Muscle layer of colon (tissue), 2 donors: ENCODE measurements around the gene TNKS2.

Experiments
- H3K27ac ChIP-seq: one replicate; pipeline ENCODE4 v1.7.0; 2013; ENCODE audit warnings: low read depth, mild to moderate bottlenecking, low read length, moderate library complexity
- H3K27me3 ChIP-seq, 2 donors: one replicate each; pipeline ENCODE4 v1.7.0; 2013; ENCODE audit warnings: low read length in 2 of 2, mild to moderate bottlenecking in 2 of 2; ENCODE audit not compliant: insufficient read depth in 2 of 2, control insufficient read depth in 1 of 2
- H3K36me3 ChIP-seq: one replicate; pipeline ENCODE4 v1.7.0; 2013; ENCODE audit warnings: mild to moderate bottlenecking, low read length; ENCODE audit not compliant: insufficient read depth
- H3K4me1 ChIP-seq: one replicate; pipeline ENCODE4 v1.7.0; 2013; ENCODE audit warnings: mild to moderate bottlenecking, low read length; ENCODE audit not compliant: insufficient read depth
- H3K4me3 ChIP-seq, 2 donors: one replicate each; pipeline ENCODE4 v1.7.0; 2013; ENCODE audit warnings: low read length in 2 of 2, low read depth in 1 of 2, mild to moderate bottlenecking in 1 of 2, moderate library complexity in 1 of 2
- H3K9ac ChIP-seq: one replicate; pipeline ENCODE4 v1.7.0; 2013; ENCODE audit warnings: low read length
- H3K9me3 ChIP-seq: one replicate; pipeline ENCODE4 v1.7.0; 2013; ENCODE audit warnings: mild to moderate bottlenecking, low read length
- donor health status: abdominal sarcoma.
- donor health status: Adenocarcinoma of cecum.

The TNKS2 gene

DNA sequence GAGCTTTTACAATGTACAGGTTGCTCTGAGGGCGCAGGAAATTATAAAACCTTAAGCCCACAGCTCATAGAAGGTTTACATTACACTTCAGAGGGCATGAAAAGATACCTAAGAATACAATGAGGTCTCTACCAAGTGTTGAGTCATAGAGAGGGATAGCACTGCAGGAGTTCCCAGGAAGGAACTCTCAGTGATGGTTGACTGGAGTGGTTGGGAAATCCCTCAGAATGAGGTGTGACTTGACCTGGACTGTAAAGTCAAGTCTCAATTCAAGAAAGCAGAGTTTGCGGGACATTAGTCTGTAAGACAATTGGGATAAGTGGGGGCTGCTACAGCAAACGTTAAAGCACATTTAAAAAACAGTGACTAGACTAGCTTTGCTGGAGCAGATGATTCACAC, 21.9 kb downstream of the TNKS2 start:
- Histone ChIP-seq H3K9ac (no peak overlapping the region), H3K9me3 (no peaks in the 10 kb centered on the region), H3K36me3 (peaks cover 56% of the 10 kb centered on the region), H3K4me1 (no peaks in the 10 kb centered on the region), H3K4me3 (no peak overlapping the region), H3K27me3 (no peaks in the 10 kb centered on the region), H3K27ac (no peak overlapping the region)

DNA sequence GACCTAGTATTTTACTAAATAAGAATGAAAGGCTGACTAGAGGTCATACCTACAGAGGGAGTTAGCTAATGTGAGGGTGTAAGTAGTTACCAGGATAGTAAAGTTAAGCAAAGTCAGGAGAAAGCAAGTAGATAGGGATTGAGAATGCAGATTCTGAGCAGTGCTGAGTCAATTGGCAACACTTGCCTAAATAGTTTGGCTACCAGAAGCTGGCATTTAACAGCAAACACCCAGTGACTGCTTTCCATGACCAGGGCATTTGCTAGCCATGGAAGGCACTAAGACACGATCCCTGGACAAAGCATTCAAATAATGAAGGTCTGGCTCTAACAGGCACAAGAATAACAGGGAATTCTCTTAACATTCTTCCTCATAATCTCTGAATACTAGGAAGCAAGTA, 25.9 kb downstream of the TNKS2 start:
- H3K27me3 ChIP-seq: no peaks in the 10 kb centered on the region
- no peak overlapping the region for H3K4me3 ChIP-seq
- no peaks in the 10 kb centered on the region for H3K9me3 ChIP-seq
- H3K36me3 ChIP-seq: peaks cover 64% of the 10 kb centered on the region
- H3K27ac ChIP-seq: no peak overlapping the region
- no peaks in the 10 kb centered on the region for H3K4me1 ChIP-seq
- H3K9ac ChIP-seq: no peak overlapping the region

DNA sequence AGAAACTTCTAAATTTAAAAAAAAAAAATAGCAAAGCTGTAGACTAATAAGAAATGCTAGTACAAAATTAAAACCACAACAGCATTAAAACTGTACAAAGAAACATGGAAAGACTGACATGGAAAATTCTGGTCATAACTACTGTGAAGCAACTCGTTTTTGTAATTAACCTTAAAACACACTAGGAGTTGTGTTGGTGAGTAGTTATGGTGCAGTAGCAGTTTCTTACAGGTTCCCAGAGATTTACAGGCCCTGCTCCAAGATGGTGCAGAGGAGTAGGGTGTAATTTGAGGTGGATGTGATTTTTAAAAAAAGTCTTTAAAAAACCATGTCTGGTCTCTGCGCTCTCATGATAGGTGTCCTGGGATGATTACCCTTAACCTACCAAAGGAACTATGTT, 31.0 kb downstream of the TNKS2 start:
- Histone ChIP-seq H3K9me3 (no peaks in the 10 kb centered on the region), H3K27me3 (no peaks in the 10 kb centered on the region), H3K9ac (no peak overlapping the region), H3K36me3 (peaks cover 70% of the 10 kb centered on the region), H3K27ac (no peak overlapping the region), H3K4me1 (no peaks in the 10 kb centered on the region), H3K4me3 (no peak overlapping the region)

DNA sequence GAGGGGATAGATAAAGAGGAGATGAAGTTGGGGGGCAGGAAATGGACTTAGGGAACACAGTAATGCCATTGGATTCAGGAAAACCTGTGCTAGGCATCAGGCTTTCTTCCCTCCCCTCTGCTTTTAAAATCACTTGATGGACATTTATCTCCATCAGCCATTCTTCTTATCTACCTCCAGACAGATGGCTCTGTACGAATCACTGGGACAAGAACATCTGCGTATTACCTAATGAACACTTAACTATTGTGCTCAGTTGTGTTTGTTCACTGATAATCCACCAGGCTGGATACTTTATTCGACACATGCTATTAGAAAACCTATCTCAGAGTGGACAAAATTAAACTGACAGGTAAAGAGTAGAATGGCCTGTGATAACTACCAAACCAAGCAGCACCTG, 40.0 kb downstream of the TNKS2 start:
- no peak overlapping the region for H3K27ac ChIP-seq
- peaks cover 74% of the 10 kb centered on the region for H3K36me3 ChIP-seq
- no peaks in the 10 kb centered on the region for H3K9me3 ChIP-seq
- H3K27me3 ChIP-seq: no peaks in the 10 kb centered on the region
- no peak overlapping the region for H3K9ac ChIP-seq
- H3K4me1 ChIP-seq: no peaks in the 10 kb centered on the region
- no peak overlapping the region for H3K4me3 ChIP-seq

DNA sequence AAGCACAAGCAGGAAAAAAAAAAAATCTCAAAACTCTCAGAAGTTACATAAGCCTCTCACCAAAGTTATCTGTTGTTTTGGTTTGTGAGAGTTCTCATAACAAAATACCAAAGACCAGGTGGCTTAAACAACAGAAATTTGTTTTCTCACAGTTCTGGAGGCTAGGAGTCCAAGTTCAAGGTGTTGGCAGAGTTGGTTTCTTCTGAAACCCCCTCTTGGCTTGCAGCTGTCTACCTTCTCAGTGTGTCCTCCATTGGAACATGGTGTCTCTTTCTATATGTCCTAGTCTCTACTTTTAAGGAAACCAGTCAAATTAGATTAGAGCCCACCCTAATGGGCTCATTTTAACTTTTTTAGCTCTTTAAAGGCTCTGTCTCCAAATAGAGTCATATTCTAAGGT, 44.9 kb downstream of the TNKS2 start:
- peaks cover 62% of the 10 kb centered on the region for H3K36me3 ChIP-seq
- no peak overlapping the region for H3K9ac ChIP-seq
- H3K9me3 ChIP-seq: no peaks in the 10 kb centered on the region
- no peak overlapping the region for H3K4me3 ChIP-seq
- H3K4me1 ChIP-seq: no peaks in the 10 kb centered on the region
- no peaks in the 10 kb centered on the region for H3K27me3 ChIP-seq
- H3K27ac ChIP-seq: no peak overlapping the region

DNA sequence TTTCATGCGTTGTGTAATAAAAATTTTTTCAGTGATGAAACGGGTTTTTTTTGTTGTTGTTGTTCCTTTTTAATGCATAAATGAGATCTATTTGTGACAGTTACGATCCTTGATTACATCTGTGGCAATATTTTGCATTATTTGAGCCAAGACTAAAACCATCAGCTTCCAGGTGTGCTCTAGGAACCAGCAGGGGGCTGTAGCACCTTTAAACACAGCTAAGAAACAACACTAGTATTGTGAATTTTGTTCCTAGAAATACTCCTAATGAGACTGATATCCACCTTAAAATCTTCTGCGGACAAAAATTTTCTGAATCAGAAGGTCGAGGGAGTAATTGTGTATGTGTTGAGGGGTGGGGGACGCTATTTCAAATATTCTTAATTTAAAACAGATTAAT, 58.4 kb downstream of the TNKS2 start:
- Histone ChIP-seq H3K9ac (no peak overlapping the region), H3K27me3 (no peaks in the 10 kb centered on the region), H3K36me3 (peaks cover 67% of the 10 kb centered on the region), H3K4me1 (no peaks in the 10 kb centered on the region), H3K9me3 (no peaks in the 10 kb centered on the region), H3K27ac (no peak overlapping the region), H3K4me3 (no peak overlapping the region)

DNA sequence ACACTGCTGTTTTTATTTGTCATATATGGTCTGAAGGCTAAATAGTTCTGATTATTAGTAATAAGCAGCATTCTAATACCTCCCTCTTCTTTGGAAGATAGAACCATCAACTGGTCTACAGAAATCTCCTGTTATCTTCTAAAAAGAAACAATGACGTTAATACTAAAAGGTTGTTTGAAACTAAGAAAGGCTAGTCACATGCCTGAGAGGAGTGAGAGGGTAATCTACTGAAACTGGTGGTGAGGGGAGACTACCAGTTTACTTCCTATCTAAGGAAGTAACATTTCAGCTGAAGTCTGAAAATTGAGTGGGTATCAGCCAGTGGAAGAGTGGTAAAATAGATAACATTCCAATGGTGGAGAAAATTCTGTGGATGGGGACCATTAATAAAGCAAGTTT, 62.7 kb downstream of the TNKS2 start:
- H3K9me3 ChIP-seq: no peaks in the 10 kb centered on the region

DNA sequence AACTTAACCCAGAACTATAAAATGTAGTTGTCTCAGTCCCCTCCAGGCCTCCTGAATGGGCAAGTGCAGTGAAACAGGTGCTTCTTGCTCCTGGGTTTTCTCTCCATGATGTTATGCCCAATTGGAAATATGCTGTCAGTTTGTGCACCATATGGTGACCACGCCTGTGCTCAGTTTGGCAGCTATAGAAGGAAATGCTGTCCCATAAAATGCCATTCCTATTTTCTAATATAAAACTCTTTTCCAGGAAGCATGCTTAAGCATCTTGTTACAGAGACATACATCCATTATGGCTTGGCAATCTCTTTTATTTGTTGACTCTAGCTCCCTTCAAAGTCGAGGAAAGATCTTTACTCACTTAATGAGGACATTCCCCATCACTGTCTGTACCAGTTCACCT, 65.9 kb downstream of the TNKS2 start:
- Histone ChIP-seq H3K4me1 (no peaks in the 10 kb centered on the region), H3K36me3 (peaks cover 40% of the 10 kb centered on the region)

More for the DNA sequence above, 62.7 kb downstream of the TNKS2 start:
- Histone ChIP-seq H3K9ac (no peak overlapping the region), H3K4me3 (no peak overlapping the region), H3K27me3 (no peaks in the 10 kb centered on the region), H3K27ac (no peak overlapping the region), H3K4me1 (no peaks in the 10 kb centered on the region), H3K36me3 (peaks cover 70% of the 10 kb centered on the region)

DNA sequence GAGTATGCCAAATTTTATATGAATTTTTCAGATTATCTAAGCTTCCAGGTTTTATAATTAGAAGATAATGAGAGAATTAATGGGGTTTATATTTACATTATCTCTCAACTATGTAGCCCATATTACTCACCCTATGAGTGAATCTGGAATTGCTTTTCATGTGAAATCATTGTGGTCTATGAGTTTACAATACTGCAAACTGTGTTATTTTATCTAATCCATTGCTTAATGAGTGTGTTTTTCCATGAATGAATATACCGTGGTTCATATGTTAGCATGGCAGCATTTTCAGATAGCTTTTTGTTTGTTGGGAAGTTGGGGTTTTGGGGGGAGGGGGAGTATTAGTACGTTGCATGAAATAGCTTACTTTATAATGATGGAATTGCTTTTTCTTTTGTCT, 66.5 kb downstream of the TNKS2 start:
- Histone ChIP-seq H3K4me3 (no peak overlapping the region), H3K4me1 (no peaks in the 10 kb centered on the region), H3K27ac (no peak overlapping the region), H3K36me3 (peaks cover 35% of the 10 kb centered on the region), H3K27me3 (no peaks in the 10 kb centered on the region), H3K9me3 (no peaks in the 10 kb centered on the region), H3K9ac (no peak overlapping the region)

More for the DNA sequence above, 65.9 kb downstream of the TNKS2 start:
- Histone ChIP-seq H3K27ac (no peak overlapping the region), H3K27me3 (no peaks in the 10 kb centered on the region), H3K9ac (no peak overlapping the region), H3K4me3 (no peak overlapping the region), H3K9me3 (no peaks in the 10 kb centered on the region)

DNA sequence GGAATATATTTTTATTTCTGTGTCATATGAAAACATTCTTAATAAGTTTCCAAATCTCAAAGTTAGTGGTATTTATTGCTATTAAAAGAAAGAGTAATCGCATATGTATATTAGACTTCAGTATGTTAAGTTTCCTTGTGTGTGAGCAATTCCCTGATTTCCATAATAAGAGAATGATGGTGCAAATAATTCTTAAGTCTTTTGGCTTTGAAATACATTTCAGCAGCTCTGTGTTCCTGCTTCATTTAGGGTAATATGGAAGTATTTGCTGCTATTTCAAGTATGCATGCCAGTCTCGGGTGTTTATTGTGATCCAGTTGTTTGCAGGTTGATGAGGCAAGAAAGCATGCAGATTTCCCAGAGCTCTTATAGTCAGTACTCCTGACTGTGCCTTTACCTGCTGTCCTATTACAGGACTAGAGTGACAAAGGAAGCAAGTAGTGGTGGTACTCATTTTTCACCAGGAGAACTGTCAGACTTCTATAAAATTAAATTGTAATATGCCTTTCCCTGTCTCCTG, 67.4 kb downstream of the TNKS2 start:
- Histone ChIP-seq H3K4me3 (no peak overlapping the region), H3K36me3 (peaks cover 26% of the 10 kb centered on the region), H3K4me1 (no peaks in the 10 kb centered on the region), H3K27me3 (no peaks in the 10 kb centered on the region), H3K9me3 (no peaks in the 10 kb centered on the region), H3K27ac (no peak overlapping the region), H3K9ac (no peak overlapping the region)

DNA sequence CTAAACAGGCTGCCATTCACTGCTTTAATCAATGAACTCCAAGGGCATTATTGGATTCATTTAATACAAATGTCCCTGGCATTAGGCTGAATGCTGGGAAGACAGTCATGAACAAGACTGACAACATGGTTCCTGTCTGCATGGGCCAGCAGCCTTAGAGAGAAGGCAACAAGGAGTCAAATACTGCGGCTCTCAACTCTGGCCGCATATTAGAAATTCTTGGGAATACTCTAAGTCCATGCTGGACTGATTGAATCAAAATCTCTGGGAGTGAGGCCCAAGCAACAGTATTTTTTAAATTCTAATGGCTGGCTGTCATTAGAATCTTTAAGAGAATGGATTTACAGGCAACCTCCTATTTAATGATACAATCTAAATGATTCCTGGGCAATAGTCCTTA, 76.9 kb downstream of the TNKS2 start:
- Histone ChIP-seq H3K27ac (no peak overlapping the region), H3K27me3 (no peaks in the 10 kb centered on the region)

DNA sequence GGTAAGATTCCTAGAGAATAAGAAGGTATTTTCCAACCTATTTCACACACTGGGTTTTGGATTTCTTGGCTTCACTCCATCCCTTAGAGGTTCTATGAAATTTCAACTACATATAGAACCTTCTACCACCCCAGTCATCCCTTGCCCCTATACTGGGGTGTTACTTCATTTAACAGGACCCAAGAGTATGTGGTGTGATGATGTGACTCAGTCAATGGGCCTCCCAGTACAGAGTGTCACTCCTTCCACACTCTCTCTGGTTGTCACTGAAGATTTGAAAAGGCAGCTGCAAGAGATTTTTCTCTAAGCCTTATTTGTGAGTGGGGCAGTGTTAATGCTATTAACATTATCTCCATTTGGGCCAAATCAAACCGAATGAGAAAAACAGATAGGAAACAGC, 77.6 kb downstream of the TNKS2 start:
- no peaks in the 10 kb centered on the region for H3K36me3 ChIP-seq
- no peak overlapping the region for H3K27ac ChIP-seq
- H3K27me3 ChIP-seq: no peaks in the 10 kb centered on the region
- H3K4me1 ChIP-seq: no peaks in the 10 kb centered on the region
- H3K9ac ChIP-seq: no peak overlapping the region
- H3K9me3 ChIP-seq: no peaks in the 10 kb centered on the region
- no peak overlapping the region for H3K4me3 ChIP-seq

More for the DNA sequence above, 76.9 kb downstream of the TNKS2 start:
- Histone ChIP-seq H3K9ac (no peak overlapping the region), H3K4me3 (no peak overlapping the region), H3K9me3 (no peaks in the 10 kb centered on the region), H3K4me1 (no peaks in the 10 kb centered on the region), H3K36me3 (no peaks in the 10 kb centered on the region)
